Endothelial cell of umbilical vein (primary cell): ENCODE data around the gene CERS6. TPM values are rescaled to one million over a fixed set of nuclear protein-coding genes. Genes with fewer than 3 reads are reported as not detected.

Experiments used
- BruUV-seq: library from RNA; stranded (reverse); fragments of 400-500 nt; replicated peaks from 2 replicates; lab custom pipeline; 2021; lab: Mats Ljungman, UMichigan
- CTCF ChIA-PET: fragments of 300-600, 350-600 bp; sonication (Branson Sonifier 250); formaldehyde crosslinking; loops from one replicate; lab custom pipeline; 2021; ENCODE audit warnings: antibody characterized with exemption, inconsistent platforms; lab: Charles Lee
- POLR2A ChIA-PET: fragments of 300-600, 350-600 bp; sonication (Branson Sonifier 250); formaldehyde crosslinking; loops from one replicate; lab custom pipeline; 2021; ENCODE audit warnings: antibody characterized with exemption, inconsistent platforms; lab: Charles Lee
- DNase-seq: peaks from one replicate; pipeline ENCODE4 v3.0.0-alpha.2; 2011; ENCODE audit warnings: low read depth, low spot score
- FAIRE-seq: peaks from 2 replicates; lab custom pipeline; 2011; peaks lifted over from hg19 to GRCh38; lab: Jason Lieb, UNC
- H2AFZ ChIP-seq: 2 replicates; pipeline ENCODE4 v1.6.0; 2012; ENCODE audit warnings: low read depth, low read length, control low read depth, inconsistent platforms
- H3K27ac ChIP-seq: 2 replicates; pipeline ENCODE4 v1.5.1; 2011; ENCODE audit warnings: low read depth, mild to moderate bottlenecking, control low read depth, low read length, moderate library complexity; ENCODE audit not compliant: insufficient read depth
- H3K27me3 ChIP-seq, 2 experiments: 2 replicates each; pipeline versions ENCODE4 v1.6.0 to v1.6.1; 2011; ENCODE audit warnings: low read length in 2 of 2, mixed read lengths in 1 of 2; ENCODE audit not compliant: control insufficient read depth in 2 of 2, insufficient read depth in 2 of 2
- H3K36me3 ChIP-seq, 2 experiments: 2 replicates in 1 of 2; 3 replicates in 1 of 2; pipeline ENCODE4 v1.5.1; 2011; ENCODE audit warnings: low read length in 2 of 2, mild to moderate bottlenecking in 1 of 2, moderate library complexity in 1 of 2; ENCODE audit not compliant: control insufficient read depth in 2 of 2, insufficient read depth in 2 of 2; ENCODE audit errors: extremely low read depth in 1 of 2
- H3K4me1 ChIP-seq: 3 replicates; pipeline ENCODE4 v1.5.1; 2011; ENCODE audit warnings: mild to moderate bottlenecking, low read length; ENCODE audit not compliant: control insufficient read depth, insufficient read depth; ENCODE audit errors: extremely low read depth
- H3K4me2 ChIP-seq: 2 replicates; pipeline ENCODE4 v1.6.1; 2011; ENCODE audit warnings: low read length, control low read depth, mixed read lengths; ENCODE audit not compliant: insufficient read depth
- H3K4me3 ChIP-seq, 3 experiments: fragments of 200-600 bp in 1 of 3; sonication (generic), shearing (Covaris generic) in 1 of 3; replicated peaks in 1 of 3; 2 replicates each; pipeline ENCODE4 v1.5.1; 2011 to 2016; ENCODE audit warnings: control low read depth in 3 of 3, low read length in 3 of 3, mild to moderate bottlenecking in 2 of 3, inconsistent platforms in 1 of 3, low read depth in 1 of 3, moderate library complexity in 1 of 3; ENCODE audit not compliant: insufficient read depth in 1 of 3
- H3K79me2 ChIP-seq: 2 replicates; pipeline ENCODE4 v1.6.0; 2012; ENCODE audit warnings: low read length, inconsistent platforms; ENCODE audit not compliant: control insufficient read depth, insufficient read depth
- H3K9ac ChIP-seq: replicated peaks from 2 replicates; pipeline ENCODE3; 2011; ENCODE audit warnings: low read length, control low read depth; ENCODE audit not compliant: insufficient read depth; ENCODE audit errors: extremely low read depth
- H3K9me1 ChIP-seq: replicated peaks from 3 replicates; pipeline ENCODE4 v1.6.0; 2011; ENCODE audit warnings: mild to moderate bottlenecking, low read length; ENCODE audit not compliant: control insufficient read depth, insufficient read depth; ENCODE audit errors: extremely low read depth
- H3K9me3 ChIP-seq: replicated peaks from 2 replicates; pipeline ENCODE4 v1.5.1; 2012; ENCODE audit warnings: low read length, inconsistent platforms; ENCODE audit not compliant: control insufficient read depth, insufficient read depth
- H4K20me1 ChIP-seq: replicated peaks from 2 replicates; pipeline ENCODE3; 2011; ENCODE audit warnings: mild to moderate bottlenecking, low read length; ENCODE audit not compliant: control insufficient read depth, insufficient read depth; ENCODE audit errors: extremely low read depth
- GATA2 ChIP-seq: IDR thresholded peaks from 2 replicates; pipeline ENCODE4 v1.7.0; 2011; ENCODE audit warnings: low read depth, mild to moderate bottlenecking, moderate library complexity, mixed read lengths, low read length; ENCODE audit not compliant: insufficient read length, insufficient read depth
- JUN ChIP-seq: IDR thresholded peaks from 2 replicates; pipeline ENCODE4 v1.6.1; 2011; ENCODE audit warnings: borderline replicate concordance, low read depth; ENCODE audit not compliant: insufficient read length, insufficient read depth
- dilution Hi-C: fragments of 300-500 bp; cut with MboI; formaldehyde crosslinking; loops from one replicate; pipeline ENCODE4 v1.15.0; 2019; ENCODE audit warnings: low sequenced_read_pairs; ENCODE audit not compliant: extremely low pct_ligation_motif_present
- intact Hi-C: fragments of 100-400 bp; cut with micrococcal nuclease; formaldehyde crosslinking; loops from one replicate; pipeline ENCODE4 v1.10.0; 2022
- polyA plus RNA-seq, 4 experiments: library from polyadenylated mRNA; depleted of rRNA in 3 of 4; stranded (reverse) in 3 of 4; unstranded in 1 of 4; fragments of >200 nt; gene quantifications; 2 replicates each; pipeline versions ENCODE4 v1.2.1 to v1.2.3, GENCODE V29; 2011 to 2012; ENCODE audit warnings: missing spikeins in 1 of 4
- total RNA-seq: library from RNA; stranded (reverse); gene quantifications from 2 replicates; pipeline ENCODE4 v1.2.3, GENCODE V29; 2021
- TF ChIP-seq, protein P1 (sequence below), 2 donors: IDR thresholded peaks; 1 replicate in 1 of 2; 2 replicates in 1 of 2; pipeline ENCODE4 v1.5.1; 2011; ENCODE audit warnings: low read length in 2 of 2, mild to moderate bottlenecking in 2 of 2, moderate library complexity in 2 of 2, control low read depth in 1 of 2, inconsistent platforms in 1 of 2, low read depth in 1 of 2; ENCODE audit not compliant: insufficient read depth in 1 of 2; ENCODE audit errors: extremely low read depth in 1 of 2

The CERS6 gene
- total and polyA plus RNA-seq, 2 donors (not counting 3 experiments of a cell fraction or from before 2014, with no cell fraction given), result 2.7 to 11.7 TPM

DNA sequence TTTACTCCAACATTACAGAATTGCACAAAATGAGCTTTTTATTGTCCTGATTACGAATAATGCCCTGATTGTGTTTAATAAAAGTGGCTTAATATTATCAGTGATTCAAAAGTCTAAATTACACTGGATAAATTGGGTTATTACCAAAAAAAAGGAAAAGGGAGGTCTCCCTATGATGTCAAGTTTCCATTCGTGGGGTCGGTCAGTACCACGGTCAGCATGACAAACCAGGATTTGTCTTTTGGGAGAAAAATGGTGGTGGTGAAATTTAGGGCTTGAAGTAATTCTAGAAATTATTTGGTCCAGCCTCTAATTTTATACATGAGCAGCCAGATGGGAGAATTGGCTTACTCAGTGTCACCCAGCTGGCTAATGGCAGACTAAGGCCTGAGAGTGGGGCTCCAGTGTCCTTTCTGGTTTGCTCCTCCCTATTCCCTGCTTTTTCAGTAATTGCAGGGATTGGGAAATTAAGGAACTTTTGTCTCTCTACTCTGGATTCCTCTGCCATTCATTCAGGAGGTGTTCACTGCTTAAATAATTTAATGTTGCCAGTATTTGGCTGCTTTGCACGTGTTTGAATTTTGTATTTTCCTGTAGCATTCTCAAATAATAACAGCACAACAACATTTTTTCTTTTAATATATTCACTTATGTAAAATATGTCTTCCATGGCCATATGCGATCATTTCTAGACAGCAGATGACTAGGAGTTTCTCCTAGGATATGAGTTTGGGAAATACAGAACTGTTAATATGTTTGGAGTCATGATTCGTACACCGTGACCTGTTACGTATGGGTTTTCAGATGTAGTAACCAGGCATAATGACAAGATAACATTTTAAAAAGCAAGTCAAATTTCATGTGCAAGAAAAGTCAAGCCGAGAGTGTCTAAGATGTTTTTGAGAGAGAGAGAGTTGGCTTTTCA, 217.5 kb downstream of the CERS6 start:
- no peak for FAIRE-seq
- Histone ChIP-seq H3K4me1 (no peaks in the 10 kb centered on the region), H3K9me1 (no peaks in the 10 kb centered on the region), H3K27me3 (no peaks in the 10 kb centered on the region), H3K4me3 (no peak overlapping the region), H4K20me1 (no peaks in the 10 kb centered on the region), H3K36me3 (no peaks in the 10 kb centered on the region), H3K9ac (no peak overlapping the region), H3K27ac (no peak overlapping the region), H3K9me3 (no peaks in the 10 kb centered on the region), H2AFZ (no peak overlapping the region), H3K4me2 (no peak overlapping the region), H3K79me2 (no peaks in the 10 kb centered on the region)
- TF ChIP-seq JUN (no peak), GATA2 (no peak)
- TF ChIP-seq, protein P1, sequence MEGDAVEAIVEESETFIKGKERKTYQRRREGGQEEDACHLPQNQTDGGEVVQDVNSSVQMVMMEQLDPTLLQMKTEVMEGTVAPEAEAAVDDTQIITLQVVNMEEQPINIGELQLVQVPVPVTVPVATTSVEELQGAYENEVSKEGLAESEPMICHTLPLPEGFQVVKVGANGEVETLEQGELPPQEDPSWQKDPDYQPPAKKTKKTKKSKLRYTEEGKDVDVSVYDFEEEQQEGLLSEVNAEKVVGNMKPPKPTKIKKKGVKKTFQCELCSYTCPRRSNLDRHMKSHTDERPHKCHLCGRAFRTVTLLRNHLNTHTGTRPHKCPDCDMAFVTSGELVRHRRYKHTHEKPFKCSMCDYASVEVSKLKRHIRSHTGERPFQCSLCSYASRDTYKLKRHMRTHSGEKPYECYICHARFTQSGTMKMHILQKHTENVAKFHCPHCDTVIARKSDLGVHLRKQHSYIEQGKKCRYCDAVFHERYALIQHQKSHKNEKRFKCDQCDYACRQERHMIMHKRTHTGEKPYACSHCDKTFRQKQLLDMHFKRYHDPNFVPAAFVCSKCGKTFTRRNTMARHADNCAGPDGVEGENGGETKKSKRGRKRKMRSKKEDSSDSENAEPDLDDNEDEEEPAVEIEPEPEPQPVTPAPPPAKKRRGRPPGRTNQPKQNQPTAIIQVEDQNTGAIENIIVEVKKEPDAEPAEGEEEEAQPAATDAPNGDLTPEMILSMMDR (IDR thresholded peaks at IDR 0.05; ENCODE audit: extremely low read depth in 1 of 2, insufficient read depth in 1 of 2, low read depth in 1 of 2, low read length in 2 of 2), result no peak
- dilution Hi-C loops (no loop called here), intact Hi-C loops (no loop called here)
- ChIA-PET POLR2A (no interaction called here), CTCF (interaction anchor here (1.2 to 2.4 kb wide), 3 partner anchors 8 to 13 kb away, joined by 3 to 13 read pairs (median 5); no protein-coding TSS in a partner anchor)
- BruUV-seq, result no TSS peak
- no peak for DNase-seq
